ENCODE results near the gene DLGAP1.
A peak's percentile ranks its signal among the peaks of the same experiment; 100 is the strongest.
"Not testable (repeated sequence)": the region's sequence is repeated elsewhere in the genome, so short reads cannot be mapped to it uniquely, and the experiment has no call there.

DLGAP1 gene

DNA sequence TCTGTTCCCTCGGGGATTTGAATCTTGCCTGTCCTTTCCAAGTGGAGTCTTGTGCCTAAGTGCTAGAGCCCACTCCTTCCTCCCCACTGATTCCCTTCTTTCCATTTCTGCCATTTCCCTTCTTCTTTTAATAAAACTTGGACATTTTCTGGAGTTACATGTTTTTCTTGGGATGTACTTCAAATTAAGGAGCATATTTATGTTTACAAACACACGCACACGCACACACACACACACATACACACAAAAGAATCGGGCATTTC, 850.9 kb downstream of the DLGAP1 start:
- H3K4me3 ChIP-seq (ENCODE audit: control insufficient read depth, low read depth, low read length): peak overlapping the region; percentile 47
- DNase-seq (ENCODE audit: low read depth): no peak
- no peak for TF ChIP-seq CTCF (conservative IDR thresholded peaks at IDR 0.05; ENCODE audit: control insufficient read depth, insufficient read depth, low read depth, low read length)

DNA sequence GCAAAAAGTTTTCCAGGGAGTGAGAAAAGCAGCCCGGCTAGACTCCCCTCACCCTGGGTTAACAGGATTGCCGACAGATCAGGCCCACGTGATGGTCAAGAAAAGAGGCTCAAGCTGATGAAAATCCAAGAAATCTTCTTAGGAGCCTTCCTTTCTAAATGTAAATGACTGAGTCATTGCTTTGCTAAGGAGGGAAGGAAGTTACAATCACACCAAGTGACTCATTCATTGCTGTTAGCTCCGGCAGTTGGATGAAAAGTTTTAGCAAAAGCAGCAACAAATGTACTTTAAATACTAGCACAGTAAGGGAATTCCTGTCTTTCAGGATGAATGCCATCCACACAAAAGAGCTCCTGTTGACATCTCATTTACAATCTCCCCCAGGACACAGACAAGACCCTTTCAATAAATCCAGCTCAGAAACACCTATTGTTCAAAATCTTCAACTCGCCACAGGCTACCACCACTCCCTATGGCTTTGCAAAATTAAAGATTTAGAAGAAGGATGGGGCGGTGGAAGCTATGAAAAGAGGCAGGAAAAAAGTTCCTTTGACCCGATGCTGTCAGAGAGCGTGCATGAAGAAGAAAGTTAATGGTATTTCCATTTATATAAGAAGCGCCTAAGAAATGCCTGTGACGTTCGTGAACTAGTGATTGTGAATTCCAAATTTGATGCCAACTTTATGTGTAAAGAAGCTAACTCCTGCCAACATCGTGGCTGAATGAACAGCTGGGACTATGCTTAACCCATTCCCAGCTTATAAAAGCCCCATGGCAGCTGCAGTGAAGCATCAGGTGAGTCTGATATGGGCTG, 851.5 kb downstream of the DLGAP1 start:
- no peak for TF ChIP-seq CTCF (conservative IDR thresholded peaks at IDR 0.05; ENCODE audit: control insufficient read depth, insufficient read depth, low read depth, low read length)

DNA sequence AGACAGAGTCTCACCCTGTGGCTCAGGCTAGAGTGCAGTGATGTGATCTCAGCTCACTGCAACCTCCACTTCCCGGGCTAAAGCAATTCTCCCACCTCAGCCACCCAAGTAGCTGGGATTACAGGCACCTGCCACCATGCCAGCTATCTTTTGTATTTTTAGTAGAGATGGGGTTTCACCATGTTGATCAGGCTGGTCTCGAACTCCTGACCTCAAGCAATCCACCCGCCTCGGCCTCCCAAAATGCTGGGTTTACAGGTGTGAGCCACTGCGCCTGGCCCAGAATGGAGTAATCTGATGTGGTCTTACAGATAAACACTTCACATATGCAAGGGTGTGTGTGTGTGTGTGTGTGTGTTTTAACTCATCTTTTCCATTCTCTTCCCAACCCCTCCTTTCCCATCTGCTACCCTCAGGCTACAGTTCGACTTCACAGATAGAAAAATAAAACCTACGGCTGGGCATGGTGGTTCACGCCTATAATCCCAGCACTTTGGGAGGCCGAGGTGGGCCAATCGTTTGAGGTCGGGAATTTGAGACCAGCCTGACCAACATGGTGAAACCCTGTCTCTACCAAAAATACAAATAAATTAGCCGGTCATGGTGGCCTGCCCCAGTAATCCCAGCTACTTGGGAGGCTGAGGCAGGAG, 853.9 kb downstream of the DLGAP1 start:
- not testable (repeated sequence) for H3K4me3 ChIP-seq (ENCODE audit: control insufficient read depth, low read depth, low read length); DNase-seq (ENCODE audit: low read depth)

More for the DNA sequence above, 851.5 kb downstream of the DLGAP1 start:
- DNase-seq (ENCODE audit: low read depth): peak; percentile 98
- H3K4me3 ChIP-seq (ENCODE audit: control insufficient read depth, low read depth, low read length): peak overlapping the region; percentile 47

DNA sequence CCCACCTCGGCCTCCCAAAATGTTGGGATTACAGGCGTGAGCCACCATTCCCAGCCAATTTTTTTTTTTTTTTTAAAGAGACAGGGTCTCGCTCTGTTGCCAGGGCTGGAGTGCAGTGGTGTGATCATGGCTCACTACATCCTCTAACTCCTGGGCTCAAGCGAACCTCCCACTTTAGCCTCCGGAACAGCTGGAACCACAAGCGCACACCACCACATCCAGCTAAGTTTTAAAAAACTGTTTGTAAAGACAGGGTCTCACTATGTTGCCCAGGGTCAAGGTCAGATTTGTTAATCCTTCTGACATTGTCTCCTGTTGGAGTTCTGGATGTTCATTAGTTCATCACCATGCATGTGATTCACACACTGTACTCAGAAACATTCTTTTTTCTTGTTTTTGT, 855.2 kb downstream of the DLGAP1 start:
- DNase-seq (ENCODE audit: low read depth): no peak
- H3K4me3 ChIP-seq (ENCODE audit: control insufficient read depth, low read depth, low read length): no peak overlapping the region
- no peak for TF ChIP-seq CTCF (conservative IDR thresholded peaks at IDR 0.05; ENCODE audit: control insufficient read depth, insufficient read depth, low read depth, low read length)

GRCh38 chr18:3599195-3599594, 855.9 kb downstream of the DLGAP1 start:
- no peak for TF ChIP-seq CTCF (conservative IDR thresholded peaks at IDR 0.05; ENCODE audit: control insufficient read depth, insufficient read depth, low read depth, low read length)
- H3K4me3 ChIP-seq (ENCODE audit: control insufficient read depth, low read depth, low read length): no peak overlapping the region
- no peak for DNase-seq (ENCODE audit: low read depth)

DNA sequence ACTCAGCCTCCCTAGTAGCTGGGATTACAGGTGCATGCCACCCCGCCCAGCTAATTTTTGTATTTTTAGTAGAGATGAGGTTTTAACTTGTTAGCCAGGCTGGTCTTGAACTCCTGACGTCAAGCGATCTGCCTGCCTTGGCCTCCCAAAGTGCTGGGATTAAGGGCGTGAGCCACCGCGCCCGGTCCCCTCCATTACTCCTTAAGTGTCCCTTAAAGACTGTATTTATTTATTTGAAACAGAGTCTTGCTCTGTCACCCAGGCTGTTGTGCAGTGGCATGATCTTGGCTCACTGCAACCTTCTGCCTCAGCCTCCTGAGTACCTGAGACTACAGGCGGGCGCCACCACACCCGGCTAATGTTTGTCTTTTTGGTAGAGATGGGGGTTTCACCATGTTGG, 856.5 kb downstream of the DLGAP1 start:
- no peak for TF ChIP-seq CTCF (conservative IDR thresholded peaks at IDR 0.05; ENCODE audit: control insufficient read depth, insufficient read depth, low read depth, low read length)
- H3K4me3 ChIP-seq (ENCODE audit: control insufficient read depth, low read depth, low read length): no peak overlapping the region
- no peak for DNase-seq (ENCODE audit: low read depth)

- no peak for DNase-seq (ENCODE audit: low read depth)
- no peak overlapping the region for H3K4me3 ChIP-seq (ENCODE audit: control insufficient read depth, low read depth, low read length)
- TF ChIP-seq CTCF (conservative IDR thresholded peaks at IDR 0.05; ENCODE audit: control insufficient read depth, insufficient read depth, low read depth, low read length): no peak
Measured at GRCh38 chr18:3597409-3598357, 857.4 kb downstream of the DLGAP1 start.
